Caco-2 (cell line): Measurements from ENCODE around the gene CMBL. TPM values are rescaled to one million over a fixed set of nuclear protein-coding genes. Genes with fewer than 3 reads are reported as not detected.

ENCODE experiments used
- BruUV-seq: library from RNA; stranded (reverse); fragments of 400-500 nt; replicated peaks from 2 replicates; lab custom pipeline; 2021; lab: Mats Ljungman, UMichigan
- CTCF ChIA-PET: fragments of 300-600 bp; sonication (Branson Sonifier 250); formaldehyde crosslinking; loops from one replicate; lab custom pipeline; 2022; ENCODE audit warnings: antibody characterized with exemption; lab: Charles Lee
- POLR2A ChIA-PET: fragments of 300-600 bp; sonication (Branson Sonifier 250); formaldehyde crosslinking; loops from one replicate; lab custom pipeline; 2022; ENCODE audit warnings: antibody characterized with exemption; lab: Charles Lee
- DNase-seq, 2 experiments: peaks; one replicate each; pipeline versions ENCODE4 v3.0.0 to v3.0.0-alpha.2; 2020 to 2022
- H3K27me3 ChIP-seq: replicated peaks from 2 replicates; pipeline ENCODE4 v1.6.0; 2011; ENCODE audit warnings: low read length; ENCODE audit not compliant: control insufficient read depth, insufficient read depth
- H3K36me3 ChIP-seq: 2 replicates; pipeline ENCODE4 v1.5.1; 2011; ENCODE audit warnings: low read length; ENCODE audit not compliant: control insufficient read depth, insufficient read depth
- H3K4me1 ChIP-seq: fragments of 250-450 bp; sonication (Bioruptor Pico); 2 replicates; pipeline ENCODE4 v1.5.1; 2020; ENCODE audit warnings: mild to moderate bottlenecking
- H3K4me3 ChIP-seq: 2 replicates; pipeline ENCODE4 v1.5.1; 2011; ENCODE audit warnings: low read depth, mild to moderate bottlenecking, control low read depth, low read length
- H3K9me3 ChIP-seq: fragments of 250-450 bp; sonication (Bioruptor Pico); 2 replicates; pipeline ENCODE4 v1.5.1; 2020; ENCODE audit warnings: mild to moderate bottlenecking, moderate library complexity
- H3K27ac Mint-ChIP-seq: one replicate; pipeline ENCODE4 v1.8.0; 2022; ENCODE audit warnings: mixed read lengths; ENCODE audit not compliant: unreplicated experiment
- H3K27me3 Mint-ChIP-seq: one replicate; pipeline ENCODE4 v1.8.0; 2022; ENCODE audit warnings: mixed read lengths; ENCODE audit not compliant: insufficient read depth, unreplicated experiment
- H3K36me3 Mint-ChIP-seq: one replicate; pipeline ENCODE4 v1.8.0; 2022; ENCODE audit warnings: mild to moderate bottlenecking, mixed read lengths; ENCODE audit not compliant: insufficient read depth, unreplicated experiment
- H3K4me1 Mint-ChIP-seq: one replicate; pipeline ENCODE4 v1.8.0; 2022; ENCODE audit warnings: low read depth, mixed read lengths; ENCODE audit not compliant: unreplicated experiment
- H3K4me3 Mint-ChIP-seq: one replicate; pipeline ENCODE4 v1.8.0; 2022; ENCODE audit warnings: mild to moderate bottlenecking, moderate library complexity, mixed read lengths; ENCODE audit not compliant: unreplicated experiment
- H3K9me3 Mint-ChIP-seq: one replicate; pipeline ENCODE4 v1.8.0; 2022; ENCODE audit warnings: mixed read lengths; ENCODE audit not compliant: unreplicated experiment
- intact Hi-C: fragments of 100-400 bp; cut with micrococcal nuclease; formaldehyde crosslinking; loops from one replicate; pipeline ENCODE4 v1.10.0; 2022; ENCODE audit not compliant: unreplicated experiment
- total RNA-seq: library from RNA; stranded (reverse); gene quantifications from 2 replicates; pipeline ENCODE4 v1.2.3, GENCODE V29; 2022
- TF ChIP-seq, protein P1 (sequence below), 2 experiments: fragments of 200-600 bp in 1 of 2; IDR thresholded peaks; 1 replicate in 1 of 2; 2 replicates in 1 of 2; pipeline versions ENCODE4 v1.5.1 to v1.8.0; 2011 to 2022; ENCODE audit warnings: antibody characterized with exemption in 1 of 2, control low read depth in 1 of 2, inconsistent platforms in 1 of 2, low read depth in 1 of 2, low read length in 1 of 2, mild to moderate bottlenecking in 1 of 2, moderate library complexity in 1 of 2; ENCODE audit not compliant: insufficient read depth in 1 of 2, severe bottlenecking in 1 of 2, unreplicated experiment in 1 of 2

Gene CMBL
- total RNA-seq, 1 experiment from 2014 or later: 18.4 TPM

DNA sequence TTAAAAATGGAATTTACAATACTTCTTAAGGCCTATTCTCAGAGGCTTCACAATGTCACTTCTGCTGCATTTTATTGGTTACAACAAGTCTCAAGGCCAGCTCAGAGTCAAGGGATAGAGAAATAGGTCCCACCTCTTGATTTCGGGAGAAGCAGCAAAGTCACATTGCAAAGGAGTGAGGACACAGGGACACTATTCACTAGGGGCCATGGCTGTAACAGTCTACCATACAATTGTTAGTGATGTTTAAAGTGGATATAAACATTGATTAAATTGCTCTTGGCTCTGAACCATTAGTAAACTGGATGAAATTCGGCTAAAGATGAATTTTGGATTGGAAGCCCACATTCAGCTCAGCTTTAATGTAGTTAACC is 21.7 kb upstream of the CMBL start:
- intact Hi-C loops: no loop called here
- Mint-ChIP-seq H3K36me3 (no peaks in the 10 kb centered on the region), H3K9me3 (no peaks in the 10 kb centered on the region), H3K4me1 (peaks cover 10% of the 10 kb centered on the region), H3K4me3 (no peak overlapping the region), H3K27ac (no peak overlapping the region), H3K27me3 (no peaks in the 10 kb centered on the region)
- no TSS peak for BruUV-seq
- Histone ChIP-seq H3K4me1 (0 out of 2 replicates have a peak, but pooled peaks cover 3% of the 10 kb centered on the region), H3K36me3 (no peaks in the 10 kb centered on the region), H3K4me3 (no peak overlapping the region), H3K9me3 (no peaks in the 10 kb centered on the region), H3K27me3 (no peaks in the 10 kb centered on the region)
- TF ChIP-seq, protein P1, sequence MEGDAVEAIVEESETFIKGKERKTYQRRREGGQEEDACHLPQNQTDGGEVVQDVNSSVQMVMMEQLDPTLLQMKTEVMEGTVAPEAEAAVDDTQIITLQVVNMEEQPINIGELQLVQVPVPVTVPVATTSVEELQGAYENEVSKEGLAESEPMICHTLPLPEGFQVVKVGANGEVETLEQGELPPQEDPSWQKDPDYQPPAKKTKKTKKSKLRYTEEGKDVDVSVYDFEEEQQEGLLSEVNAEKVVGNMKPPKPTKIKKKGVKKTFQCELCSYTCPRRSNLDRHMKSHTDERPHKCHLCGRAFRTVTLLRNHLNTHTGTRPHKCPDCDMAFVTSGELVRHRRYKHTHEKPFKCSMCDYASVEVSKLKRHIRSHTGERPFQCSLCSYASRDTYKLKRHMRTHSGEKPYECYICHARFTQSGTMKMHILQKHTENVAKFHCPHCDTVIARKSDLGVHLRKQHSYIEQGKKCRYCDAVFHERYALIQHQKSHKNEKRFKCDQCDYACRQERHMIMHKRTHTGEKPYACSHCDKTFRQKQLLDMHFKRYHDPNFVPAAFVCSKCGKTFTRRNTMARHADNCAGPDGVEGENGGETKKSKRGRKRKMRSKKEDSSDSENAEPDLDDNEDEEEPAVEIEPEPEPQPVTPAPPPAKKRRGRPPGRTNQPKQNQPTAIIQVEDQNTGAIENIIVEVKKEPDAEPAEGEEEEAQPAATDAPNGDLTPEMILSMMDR (IDR thresholded peaks at IDR 0.05; ENCODE audit: insufficient read depth in 1 of 2, low read depth in 1 of 2, low read length in 1 of 2, severe bottlenecking in 1 of 2, unreplicated experiment in 1 of 2): no peak
- CTCF ChIA-PET: interaction anchor here (0.6 kb wide), 1 partner anchor 15 kb away, joined by 4 read pairs; no protein-coding TSS in a partner anchor
- POLR2A ChIA-PET: no interaction called here
- no peak for DNase-seq

DNA sequence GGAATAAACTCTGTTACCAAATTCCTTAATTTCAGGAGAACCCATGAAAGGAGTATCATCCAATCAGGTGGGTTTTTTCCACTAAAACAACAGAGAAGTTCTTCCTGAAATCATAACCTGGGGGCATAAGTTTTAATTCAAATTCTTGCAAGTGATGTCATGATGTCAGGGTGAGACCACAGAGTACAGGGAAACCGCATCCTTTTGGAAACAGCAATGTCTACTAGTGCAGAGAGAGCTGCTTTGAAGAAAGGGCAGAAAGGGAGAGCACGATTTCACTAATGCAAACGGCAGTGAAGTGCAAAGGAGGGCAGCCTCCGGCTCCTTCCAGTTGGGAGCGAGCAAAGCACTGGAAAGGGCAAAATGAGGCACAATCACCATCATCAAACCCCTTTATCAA is 20.6 kb upstream of the CMBL start:
- intact Hi-C loops: no loop called here
- TF ChIP-seq, protein P1 (IDR thresholded peaks at IDR 0.05; ENCODE audit: insufficient read depth in 1 of 2, low read depth in 1 of 2, low read length in 1 of 2, severe bottlenecking in 1 of 2, unreplicated experiment in 1 of 2): no peak
- Histone ChIP-seq H3K4me1 (0 out of 2 replicates have a peak, but pooled peaks cover 3% of the 10 kb centered on the region), H3K36me3 (no peaks in the 10 kb centered on the region), H3K9me3 (no peaks in the 10 kb centered on the region), H3K4me3 (no peak overlapping the region), H3K27me3 (no peaks in the 10 kb centered on the region)
- ChIA-PET POLR2A (no interaction called here), CTCF (interaction anchor here (0.6 kb wide), 1 partner anchor 15 kb away, joined by 3 read pairs; no protein-coding TSS in a partner anchor)
- Mint-ChIP-seq H3K36me3 (no peaks in the 10 kb centered on the region), H3K27ac (no peak overlapping the region), H3K27me3 (no peaks in the 10 kb centered on the region), H3K9me3 (no peaks in the 10 kb centered on the region), H3K4me3 (no peak overlapping the region), H3K4me1 (peaks cover 7% of the 10 kb centered on the region)
- DNase-seq: no peak
- no TSS peak for BruUV-seq

DNA sequence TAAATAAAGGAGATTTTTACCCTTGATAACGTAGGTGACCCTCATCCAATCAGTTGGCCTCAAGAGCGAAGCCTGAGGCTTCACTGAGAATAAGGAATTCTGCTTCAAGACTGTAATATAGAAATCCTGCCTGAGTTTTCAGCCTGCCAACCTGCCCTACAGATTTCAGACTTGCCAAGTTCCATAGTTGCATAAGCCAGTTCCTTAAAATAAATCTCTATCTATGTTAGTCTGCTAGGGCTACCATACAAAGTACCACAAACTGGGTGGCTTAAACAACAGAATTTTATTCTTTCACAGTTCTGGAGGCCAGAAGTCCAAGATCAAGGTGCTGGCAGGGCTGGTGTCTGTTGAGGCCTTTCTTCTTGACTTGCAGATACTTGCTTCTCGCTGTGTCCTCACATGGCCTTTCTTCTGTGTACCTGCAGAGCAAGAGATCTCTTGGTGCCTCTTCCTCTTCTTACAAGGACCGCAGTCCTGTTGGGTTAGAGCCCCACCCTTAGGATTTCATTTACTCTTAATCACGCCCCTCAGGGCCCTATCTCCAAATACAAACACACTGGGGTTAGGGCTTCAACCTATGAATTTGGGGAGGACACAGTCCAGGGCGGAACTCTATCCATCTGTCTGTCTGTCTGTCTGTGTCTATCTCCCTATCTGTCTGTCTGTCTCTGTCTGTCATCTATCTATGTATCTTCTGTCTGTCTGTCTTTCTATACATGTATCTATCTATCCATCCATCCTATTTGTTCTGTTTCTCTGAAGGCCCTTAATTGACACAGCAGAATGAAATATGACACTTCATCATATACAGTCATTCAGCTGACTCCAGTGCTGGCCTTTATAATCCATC is 17.0 kb upstream of the CMBL start:
- no TSS peak for BruUV-seq
- H3K9me3 ChIP-seq: no peaks in the 10 kb centered on the region
- no peak for DNase-seq
- Mint-ChIP-seq H3K9me3 (no peaks in the 10 kb centered on the region), H3K27ac (no peak overlapping the region), H3K27me3 (no peaks in the 10 kb centered on the region), H3K4me3 (no peak overlapping the region), H3K4me1 (no peaks in the 10 kb centered on the region), H3K36me3 (no peaks in the 10 kb centered on the region)
- no peak overlapping the region for H3K4me3 ChIP-seq
- intact Hi-C loops: no loop called here
- H3K4me1 ChIP-seq: 0 out of 2 replicates have a peak, but pooled peaks cover 3% of the 10 kb centered on the region
- ChIA-PET POLR2A (no interaction called here), CTCF (no interaction called here)
- TF ChIP-seq, protein P1 (IDR thresholded peaks at IDR 0.05; ENCODE audit: insufficient read depth in 1 of 2, low read depth in 1 of 2, low read length in 1 of 2, severe bottlenecking in 1 of 2, unreplicated experiment in 1 of 2): no peak
- H3K27me3 ChIP-seq: no peaks in the 10 kb centered on the region
- H3K36me3 ChIP-seq: no peaks in the 10 kb centered on the region
